ENCODE data around the gene CHAD. TPM values are rescaled to one million over a fixed set of nuclear protein-coding genes. Genes with fewer than 3 reads are reported as not detected.

The CHAD gene
- total and polyA plus RNA-seq, 2 of the 13 experiments (the other 11 are each of a cell fraction or from before 2014, with no cell fraction given), result 1.4 TPM; not detected in 1

DNA sequence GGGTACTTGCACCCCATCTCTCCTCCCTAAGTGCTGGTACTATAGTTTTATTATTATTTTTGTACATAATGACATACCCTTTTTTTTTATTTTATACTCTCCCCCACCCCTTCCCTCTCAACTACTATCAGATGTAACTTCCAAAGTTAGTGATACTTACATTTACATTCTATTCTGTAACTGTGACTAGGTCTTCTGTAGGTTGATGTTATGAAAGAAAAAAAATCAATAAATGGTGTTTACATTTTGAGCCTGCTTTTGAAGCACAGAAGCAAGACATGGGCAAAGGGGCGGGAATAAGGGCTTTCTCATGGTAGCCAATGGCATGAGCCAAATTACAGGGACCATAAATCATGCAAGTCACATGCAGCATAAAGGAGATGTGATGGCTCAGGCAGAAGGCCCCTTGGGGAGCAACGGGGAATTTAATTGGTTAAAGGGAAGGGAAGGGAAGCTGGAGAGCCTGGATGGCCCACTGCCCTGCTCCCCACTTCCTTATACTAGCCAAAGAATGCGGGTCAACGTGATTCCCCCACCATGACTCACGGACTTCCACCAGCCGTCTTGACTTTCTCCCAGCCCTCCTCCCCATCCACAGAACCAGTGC is 45.0 kb downstream of the CHAD start (continued):
- TF ChIP-seq SMAD3 (CRISPR knock-in tag; IDR thresholded peaks at IDR 0.05), result peak; percentile 84
- TF ChIP-seq ZNF589 (CRISPR knock-in tag; conservative IDR thresholded peaks at IDR 0.05), result no peak
- TF ChIP-seq KDM3A (CRISPR knock-in tag; IDR thresholded peaks at IDR 0.05; ENCODE audit: low read depth), result peak; percentile 86; the same call in 1 of the 2 replicates
- TF ChIP-seq PRDM4 (CRISPR knock-in tag; IDR thresholded peaks at IDR 0.05; ENCODE audit: borderline replicate concordance), result no peak
- peak; percentile 100 for TF ChIP-seq ONECUT2 (CRISPR knock-in tag; IDR thresholded peaks at IDR 0.05)
- no peak for TF ChIP-seq MED8 (CRISPR knock-in tag; IDR thresholded peaks at IDR 0.05; ENCODE audit: insufficient replicate concordance)
- TF ChIP-seq, protein P1, sequence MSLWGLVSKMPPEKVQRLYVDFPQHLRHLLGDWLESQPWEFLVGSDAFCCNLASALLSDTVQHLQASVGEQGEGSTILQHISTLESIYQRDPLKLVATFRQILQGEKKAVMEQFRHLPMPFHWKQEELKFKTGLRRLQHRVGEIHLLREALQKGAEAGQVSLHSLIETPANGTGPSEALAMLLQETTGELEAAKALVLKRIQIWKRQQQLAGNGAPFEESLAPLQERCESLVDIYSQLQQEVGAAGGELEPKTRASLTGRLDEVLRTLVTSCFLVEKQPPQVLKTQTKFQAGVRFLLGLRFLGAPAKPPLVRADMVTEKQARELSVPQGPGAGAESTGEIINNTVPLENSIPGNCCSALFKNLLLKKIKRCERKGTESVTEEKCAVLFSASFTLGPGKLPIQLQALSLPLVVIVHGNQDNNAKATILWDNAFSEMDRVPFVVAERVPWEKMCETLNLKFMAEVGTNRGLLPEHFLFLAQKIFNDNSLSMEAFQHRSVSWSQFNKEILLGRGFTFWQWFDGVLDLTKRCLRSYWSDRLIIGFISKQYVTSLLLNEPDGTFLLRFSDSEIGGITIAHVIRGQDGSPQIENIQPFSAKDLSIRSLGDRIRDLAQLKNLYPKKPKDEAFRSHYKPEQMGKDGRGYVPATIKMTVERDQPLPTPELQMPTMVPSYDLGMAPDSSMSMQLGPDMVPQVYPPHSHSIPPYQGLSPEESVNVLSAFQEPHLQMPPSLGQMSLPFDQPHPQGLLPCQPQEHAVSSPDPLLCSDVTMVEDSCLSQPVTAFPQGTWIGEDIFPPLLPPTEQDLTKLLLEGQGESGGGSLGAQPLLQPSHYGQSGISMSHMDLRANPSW (CRISPR knock-in tag; IDR thresholded peaks at IDR 0.05; ENCODE audit: borderline replicate concordance), result no peak
- TF ChIP-seq PBX2 (CRISPR knock-in tag; IDR thresholded peaks at IDR 0.05), result peak; percentile 80
- TF ChIP-seq, protein P2, sequence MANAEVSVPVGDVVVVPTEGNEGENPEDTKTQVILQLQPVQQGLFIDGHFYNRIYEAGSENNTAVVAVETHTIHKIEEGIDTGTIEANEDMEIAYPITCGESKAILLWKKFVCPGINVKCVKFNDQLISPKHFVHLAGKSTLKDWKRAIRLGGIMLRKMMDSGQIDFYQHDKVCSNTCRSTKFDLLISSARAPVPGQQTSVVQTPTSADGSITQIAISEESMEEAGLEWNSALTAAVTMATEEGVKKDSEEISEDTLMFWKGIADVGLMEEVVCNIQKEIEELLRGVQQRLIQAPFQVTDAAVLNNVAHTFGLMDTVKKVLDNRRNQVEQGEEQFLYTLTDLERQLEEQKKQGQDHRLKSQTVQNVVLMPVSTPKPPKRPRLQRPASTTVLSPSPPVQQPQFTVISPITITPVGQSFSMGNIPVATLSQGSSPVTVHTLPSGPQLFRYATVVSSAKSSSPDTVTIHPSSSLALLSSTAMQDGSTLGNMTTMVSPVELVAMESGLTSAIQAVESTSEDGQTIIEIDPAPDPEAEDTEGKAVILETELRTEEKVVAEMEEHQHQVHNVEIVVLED (CRISPR knock-in tag; IDR thresholded peaks at IDR 0.05; ENCODE audit: borderline replicate concordance), result 0 out of 2 replicates have a peak, but pooled peaks have one; percentile 30
- no peak for TF ChIP-seq FOSL1 (CRISPR knock-in tag; IDR thresholded peaks at IDR 0.05; ENCODE audit: borderline replicate concordance)
- TF ChIP-seq, protein P3, sequence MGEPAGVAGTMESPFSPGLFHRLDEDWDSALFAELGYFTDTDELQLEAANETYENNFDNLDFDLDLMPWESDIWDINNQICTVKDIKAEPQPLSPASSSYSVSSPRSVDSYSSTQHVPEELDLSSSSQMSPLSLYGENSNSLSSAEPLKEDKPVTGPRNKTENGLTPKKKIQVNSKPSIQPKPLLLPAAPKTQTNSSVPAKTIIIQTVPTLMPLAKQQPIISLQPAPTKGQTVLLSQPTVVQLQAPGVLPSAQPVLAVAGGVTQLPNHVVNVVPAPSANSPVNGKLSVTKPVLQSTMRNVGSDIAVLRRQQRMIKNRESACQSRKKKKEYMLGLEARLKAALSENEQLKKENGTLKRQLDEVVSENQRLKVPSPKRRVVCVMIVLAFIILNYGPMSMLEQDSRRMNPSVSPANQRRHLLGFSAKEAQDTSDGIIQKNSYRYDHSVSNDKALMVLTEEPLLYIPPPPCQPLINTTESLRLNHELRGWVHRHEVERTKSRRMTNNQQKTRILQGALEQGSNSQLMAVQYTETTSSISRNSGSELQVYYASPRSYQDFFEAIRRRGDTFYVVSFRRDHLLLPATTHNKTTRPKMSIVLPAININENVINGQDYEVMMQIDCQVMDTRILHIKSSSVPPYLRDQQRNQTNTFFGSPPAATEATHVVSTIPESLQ (CRISPR knock-in tag; conservative IDR thresholded peaks at IDR 0.05), result 0 out of 2 replicates have a peak, but pooled peaks have one; percentile 75
- TF ChIP-seq, protein P4, sequence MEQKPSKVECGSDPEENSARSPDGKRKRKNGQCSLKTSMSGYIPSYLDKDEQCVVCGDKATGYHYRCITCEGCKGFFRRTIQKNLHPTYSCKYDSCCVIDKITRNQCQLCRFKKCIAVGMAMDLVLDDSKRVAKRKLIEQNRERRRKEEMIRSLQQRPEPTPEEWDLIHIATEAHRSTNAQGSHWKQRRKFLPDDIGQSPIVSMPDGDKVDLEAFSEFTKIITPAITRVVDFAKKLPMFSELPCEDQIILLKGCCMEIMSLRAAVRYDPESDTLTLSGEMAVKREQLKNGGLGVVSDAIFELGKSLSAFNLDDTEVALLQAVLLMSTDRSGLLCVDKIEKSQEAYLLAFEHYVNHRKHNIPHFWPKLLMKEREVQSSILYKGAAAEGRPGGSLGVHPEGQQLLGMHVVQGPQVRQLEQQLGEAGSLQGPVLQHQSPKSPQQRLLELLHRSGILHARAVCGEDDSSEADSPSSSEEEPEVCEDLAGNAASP (CRISPR knock-in tag; IDR thresholded peaks at IDR 0.05; ENCODE audit: borderline replicate concordance), result peak; percentile 56; the same call in 1 of the 2 replicates
